GM13976 (cell line): ENCODE results near the gene CYP3A7.
"Not testable (repeated sequence)": the region's sequence is repeated elsewhere in the genome, so short reads cannot be mapped to it uniquely, and the experiment has no call there.

ENCODE experiments used
- DNase-seq: peaks from one replicate; pipeline ENCODE4 v3.0.0; 2012; ENCODE audit warnings: low spot score
- CTCF ChIP-seq: IDR thresholded peaks from 2 replicates; pipeline ENCODE4 v1.5.1; 2012; ENCODE audit warnings: borderline replicate concordance, mild to moderate bottlenecking; ENCODE audit not compliant: insufficient read depth; ENCODE audit errors: extremely low read depth, missing control alignments, control extremely low read depth
- in situ Hi-C: fragments of 300-500 bp; cut with MboI; formaldehyde crosslinking; loops from one replicate; pipeline ENCODE4 v1.12.0; 2022; ENCODE audit warnings: low sequenced_read_pairs, mixed read lengths, inconsistent platforms; ENCODE audit not compliant: unreplicated experiment

Gene CYP3A7

GRCh38 chr7:99740573-99741440, 5.8 kb upstream of the CYP3A7 start:
- no peak for DNase-seq
- TF ChIP-seq CTCF: no peak
- in situ Hi-C loops: no loop called here

DNA sequence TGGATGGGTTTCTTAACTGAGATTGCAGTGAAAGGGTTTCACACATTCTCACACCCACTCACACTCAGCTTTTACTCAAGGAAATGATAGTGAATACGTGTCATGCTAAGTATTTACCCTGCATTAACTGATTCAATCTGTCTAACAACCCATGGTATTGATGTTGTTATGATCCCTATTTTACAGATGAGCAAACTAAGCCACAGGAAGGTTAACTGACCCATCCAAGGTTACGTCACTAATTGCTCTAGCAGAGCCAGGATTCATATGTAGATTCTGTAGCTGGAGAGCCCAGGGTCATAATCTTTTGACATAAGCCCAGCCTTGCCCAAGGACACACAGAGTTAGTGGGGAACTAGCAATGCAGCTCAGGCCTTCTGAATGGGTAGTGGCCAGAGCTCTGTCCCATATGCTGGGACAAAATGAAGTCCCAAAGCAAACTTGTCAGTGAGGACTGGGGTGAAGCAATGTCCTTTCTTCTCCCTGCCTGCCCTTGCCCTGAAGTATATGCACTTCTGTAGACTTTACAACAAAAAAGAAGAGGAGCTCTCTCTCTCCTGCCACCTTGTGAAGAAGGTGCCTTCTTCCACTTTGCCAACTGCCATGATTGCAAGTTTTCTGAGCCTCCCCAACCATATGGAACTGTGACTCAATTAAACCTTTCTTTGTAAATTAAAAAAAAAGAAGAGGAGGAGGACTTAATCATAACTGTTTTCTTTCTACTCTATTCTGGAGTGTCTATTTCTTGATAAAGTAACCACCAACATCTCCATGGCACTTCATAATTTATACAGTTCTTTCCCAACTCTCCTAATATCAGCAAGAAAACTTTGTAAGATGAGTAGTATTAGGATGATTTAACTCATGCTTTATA, 4.9 kb upstream of the CYP3A7 start:
- no peak for DNase-seq
- in situ Hi-C loops: no loop called here

DNA sequence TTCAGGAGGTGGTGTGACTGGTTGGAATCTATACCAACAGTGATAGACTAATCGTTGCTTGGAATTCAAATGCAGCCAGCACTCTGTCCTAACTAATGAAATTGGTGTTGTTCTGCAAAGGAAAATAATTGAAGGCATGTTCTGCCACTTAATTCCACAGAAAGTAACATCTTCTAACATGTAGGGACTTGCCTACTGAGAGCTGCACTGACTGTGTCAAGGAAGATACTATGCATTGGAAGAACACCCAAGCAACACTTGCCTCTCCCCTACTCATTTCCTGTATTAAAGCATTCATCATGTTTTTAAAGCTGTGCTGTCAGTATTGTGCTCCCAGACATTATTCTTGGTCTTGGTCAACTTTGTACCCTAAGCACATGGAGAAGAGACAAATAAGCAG, 2.7 kb upstream of the CYP3A7 start:
- no peak for TF ChIP-seq CTCF
- DNase-seq: no peak
- in situ Hi-C loops: no loop called here

More for the DNA sequence above, 4.9 kb upstream of the CYP3A7 start:
- TF ChIP-seq CTCF: no peak

DNA sequence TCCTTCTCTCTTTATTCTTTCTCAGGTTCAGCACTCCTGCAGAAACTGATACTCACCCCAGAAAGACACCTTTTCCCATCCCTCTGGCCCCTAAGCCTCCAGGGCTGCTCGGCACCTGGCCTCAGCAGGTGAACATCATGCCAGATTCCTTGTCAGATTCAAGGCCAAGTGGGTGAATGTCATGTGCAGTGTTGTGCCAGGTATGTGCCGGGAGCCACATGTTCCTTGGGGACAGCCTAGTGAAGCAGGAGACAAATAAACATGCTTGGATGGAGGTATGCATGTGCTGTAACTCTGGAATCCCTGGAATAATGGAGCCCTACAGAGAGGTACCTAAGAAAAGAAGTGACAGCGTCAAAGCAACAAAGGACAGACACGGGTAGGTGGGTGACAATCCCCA, 1.7 kb upstream of the CYP3A7 start:
- DNase-seq, in situ Hi-C loops: not testable (repeated sequence)

DNA sequence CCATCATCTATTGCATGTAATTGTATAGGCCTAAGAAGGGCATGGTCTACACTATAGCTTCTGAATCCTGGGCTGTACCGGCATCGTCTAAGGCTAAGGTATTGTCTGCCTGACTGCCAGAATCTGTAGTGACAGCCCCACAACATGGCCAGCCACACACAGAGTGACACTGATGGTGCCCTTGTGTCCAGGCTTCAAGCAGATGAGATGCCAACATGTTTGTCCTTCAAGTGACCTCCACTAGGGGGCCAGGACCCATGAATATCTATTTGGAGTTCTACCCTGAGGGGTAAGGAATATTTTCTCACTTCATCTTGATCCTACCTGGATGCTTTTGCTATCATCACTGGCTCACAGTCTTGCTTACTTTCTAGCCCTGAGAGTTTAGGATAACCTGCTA, 1.5 kb downstream of the CYP3A7 start:
- in situ Hi-C loops: no loop called here
- TF ChIP-seq CTCF: no peak
- DNase-seq: no peak

DNA sequence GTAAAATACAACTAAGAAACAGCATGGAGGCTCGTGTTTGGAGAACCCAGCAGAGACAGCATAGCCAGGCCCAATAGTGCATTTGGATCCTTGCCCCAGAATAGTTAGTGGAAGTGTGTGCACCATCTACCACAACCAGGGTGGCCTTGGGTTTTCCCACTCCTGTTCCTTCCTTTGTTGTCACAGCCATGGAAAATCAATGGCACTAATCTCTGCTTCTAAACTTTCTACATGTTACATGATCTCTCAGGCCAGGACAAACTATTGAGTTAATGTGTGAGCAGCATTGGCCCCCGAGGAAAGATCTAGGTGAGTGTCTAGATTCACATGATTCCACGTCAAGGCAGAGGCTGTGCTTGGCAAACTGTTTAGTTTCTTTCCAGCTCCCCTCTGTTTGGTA, 2.0 kb downstream of the CYP3A7 start:
- no peak for TF ChIP-seq CTCF
- DNase-seq: no peak
- in situ Hi-C loops: no loop called here
